ACC112 (cell line): ENCODE data around the gene C5AR1.
"Not testable (repeated sequence)": the region's sequence is repeated elsewhere in the genome, so short reads cannot be mapped to it uniquely, and the experiment has no call there.

Experiments used
- H2AFZ ChIP-seq: fragments of 200-600 bp; sonication (generic); one replicate; pipeline ENCODE4 v1.6.0; 2017; ENCODE audit warnings: antibody characterized with exemption, low read length; ENCODE audit not compliant: unreplicated experiment
- H3K27ac ChIP-seq: fragments of 200-600 bp; sonication (generic); 2 replicates; pipeline ENCODE4 v1.5.1; 2014; ENCODE audit warnings: low read depth, mild to moderate bottlenecking, antibody characterized with exemption, low read length, moderate library complexity
- H3K27me3 ChIP-seq: fragments of 200-600 bp; sonication (generic); 2 replicates; pipeline ENCODE4 v1.6.1; 2014; ENCODE audit warnings: mild to moderate bottlenecking, antibody characterized with exemption, low read length, moderate library complexity, mixed read lengths; ENCODE audit not compliant: insufficient read depth
- H3K36me3 ChIP-seq: fragments of 200-600 bp; sonication (generic); 2 replicates; pipeline ENCODE4 v1.6.1; 2016; ENCODE audit warnings: mild to moderate bottlenecking, antibody characterized with exemption, low read length, moderate library complexity, mixed read lengths; ENCODE audit not compliant: insufficient read depth
- H3K4me1 ChIP-seq: fragments of 200-600 bp; sonication (generic); one replicate; pipeline ENCODE4 v1.6.1; 2016; ENCODE audit warnings: low read length, mixed read lengths; ENCODE audit not compliant: insufficient read depth, unreplicated experiment, control insufficient read depth
- H3K4me3 ChIP-seq: fragments of 200-600 bp; sonication (generic); 2 replicates; pipeline ENCODE4 v1.5.1; 2014; ENCODE audit warnings: mild to moderate bottlenecking, low read depth, low read length
- H3K79me2 ChIP-seq: fragments of 200-600 bp; sonication (generic); one replicate; pipeline ENCODE4 v1.6.0; 2016; ENCODE audit warnings: low read length; ENCODE audit not compliant: control insufficient read depth, unreplicated experiment, insufficient read depth

Gene C5AR1

GRCh38 chr19:47272448-47273312 lies 37.0 kb upstream of the C5AR1 start:
- no peaks in the 10 kb centered on the region for H3K27me3 ChIP-seq
- peaks cover 18% of the 10 kb centered on the region for H3K4me1 ChIP-seq
- no peak overlapping the region for H2AFZ ChIP-seq
- H3K27ac ChIP-seq: peak overlapping the region; percentile 95
- peak overlapping the region; percentile 83 for H3K4me3 ChIP-seq
- H3K36me3 ChIP-seq: no peaks in the 10 kb centered on the region
- H3K79me2 ChIP-seq: no peaks in the 10 kb centered on the region

DNA sequence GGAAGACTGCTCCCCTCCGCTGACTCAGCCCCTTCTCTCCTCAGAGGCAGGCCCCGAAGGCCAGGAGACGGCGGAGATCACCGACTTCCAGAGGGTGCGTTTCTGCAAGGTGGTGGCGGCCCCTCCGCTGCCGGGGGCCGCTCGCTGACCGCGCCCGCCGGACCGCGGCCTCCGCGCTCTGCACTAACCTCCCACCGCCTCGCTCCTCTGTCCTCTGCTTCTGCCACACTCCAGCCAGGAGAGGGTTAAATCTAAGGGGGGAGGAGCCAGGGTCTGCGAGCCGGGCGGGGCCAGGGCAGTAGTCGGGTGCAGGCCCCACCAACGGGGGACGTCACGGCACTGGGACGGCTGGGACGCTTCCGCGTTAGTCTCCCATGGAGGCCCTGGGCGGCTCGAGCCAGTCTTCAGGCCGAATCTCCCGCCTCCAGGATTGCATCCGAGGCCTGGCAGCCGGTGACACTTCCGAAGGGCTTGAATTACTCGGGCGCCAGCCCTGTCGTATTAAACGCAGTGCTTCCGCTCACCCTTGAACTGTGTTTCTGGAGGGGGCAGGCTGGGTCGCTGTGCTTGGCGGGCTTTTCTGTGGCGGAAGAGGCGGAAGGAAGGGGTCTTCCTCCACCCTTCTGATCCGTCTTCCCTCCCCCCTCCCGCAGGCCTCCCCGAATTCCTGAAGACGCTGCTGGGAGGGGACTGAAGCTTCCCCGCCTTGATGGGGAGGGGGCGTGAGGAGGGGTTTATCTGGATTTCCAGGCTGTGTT lies 36.2 kb upstream of the C5AR1 start:
- Histone ChIP-seq H3K79me2 (no peaks in the 10 kb centered on the region), H3K27me3 (no peaks in the 10 kb centered on the region), H2AFZ (no peak overlapping the region), H3K4me3 (peak overlapping the region; percentile 83), H3K4me1 (peaks cover 20% of the 10 kb centered on the region), H3K36me3 (no peaks in the 10 kb centered on the region), H3K27ac (peak overlapping the region; percentile 95)

DNA sequence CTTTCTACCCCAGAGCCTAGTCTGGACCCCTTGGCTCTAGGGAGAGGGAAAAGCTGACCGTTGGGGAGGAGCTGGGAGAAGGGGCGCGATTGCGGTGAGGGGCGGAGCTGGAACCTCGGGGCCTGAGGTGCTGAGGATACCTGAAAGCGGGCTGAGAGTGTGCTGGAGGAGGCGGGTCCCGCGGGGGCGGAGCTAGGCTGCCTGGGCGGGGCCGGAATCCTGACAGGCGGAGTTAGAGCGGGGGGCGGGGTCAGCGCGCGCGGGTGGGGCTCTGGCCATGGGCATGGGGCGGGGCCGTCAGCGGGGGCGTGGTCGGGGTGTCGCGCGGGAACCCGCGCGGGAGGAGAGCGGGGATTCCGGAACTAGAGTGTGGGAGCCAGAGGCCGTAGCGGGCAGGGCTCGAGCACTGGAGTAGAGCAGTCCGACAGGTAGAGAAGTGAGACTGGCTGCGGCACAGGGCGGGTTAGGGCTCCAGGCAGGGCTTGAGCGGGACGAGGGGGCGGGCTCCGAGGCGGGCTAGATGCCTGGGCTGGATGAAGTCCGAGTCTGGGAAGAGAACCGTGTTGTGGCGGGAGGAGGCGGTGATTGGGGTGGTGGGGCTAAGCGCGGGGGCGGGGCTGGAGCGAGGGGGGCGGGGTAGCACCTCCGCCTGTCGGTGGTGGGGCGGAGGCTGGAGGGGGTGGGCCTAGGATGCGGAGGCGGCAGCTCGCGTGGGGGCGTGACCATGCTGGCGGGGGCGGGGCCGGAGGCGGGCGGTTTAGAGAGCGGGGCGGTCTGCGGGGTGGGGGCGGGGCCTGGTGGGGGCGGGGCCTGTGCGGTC lies 35.4 kb upstream of the C5AR1 start, which contains the start of gene INAFM1:
Gene INAFM1 (plus strand): TSS at position 815 of the 820 bp plus-strand sequence. CDS start 35 bp downstream, outside the sequence.
- Histone ChIP-seq H3K4me3 (peak within 1 kb of the TSS; percentile 83), H3K27me3 (no peaks in the 10 kb centered on the region), H3K27ac (peak within 1 kb of the TSS; percentile 95), H3K4me1 (peaks cover 20% of the 10 kb centered on the region), H3K36me3 (no peaks in the 10 kb centered on the region), H2AFZ (no peak within 1 kb of the TSS), H3K79me2 (no peaks in the 10 kb centered on the region)

DNA sequence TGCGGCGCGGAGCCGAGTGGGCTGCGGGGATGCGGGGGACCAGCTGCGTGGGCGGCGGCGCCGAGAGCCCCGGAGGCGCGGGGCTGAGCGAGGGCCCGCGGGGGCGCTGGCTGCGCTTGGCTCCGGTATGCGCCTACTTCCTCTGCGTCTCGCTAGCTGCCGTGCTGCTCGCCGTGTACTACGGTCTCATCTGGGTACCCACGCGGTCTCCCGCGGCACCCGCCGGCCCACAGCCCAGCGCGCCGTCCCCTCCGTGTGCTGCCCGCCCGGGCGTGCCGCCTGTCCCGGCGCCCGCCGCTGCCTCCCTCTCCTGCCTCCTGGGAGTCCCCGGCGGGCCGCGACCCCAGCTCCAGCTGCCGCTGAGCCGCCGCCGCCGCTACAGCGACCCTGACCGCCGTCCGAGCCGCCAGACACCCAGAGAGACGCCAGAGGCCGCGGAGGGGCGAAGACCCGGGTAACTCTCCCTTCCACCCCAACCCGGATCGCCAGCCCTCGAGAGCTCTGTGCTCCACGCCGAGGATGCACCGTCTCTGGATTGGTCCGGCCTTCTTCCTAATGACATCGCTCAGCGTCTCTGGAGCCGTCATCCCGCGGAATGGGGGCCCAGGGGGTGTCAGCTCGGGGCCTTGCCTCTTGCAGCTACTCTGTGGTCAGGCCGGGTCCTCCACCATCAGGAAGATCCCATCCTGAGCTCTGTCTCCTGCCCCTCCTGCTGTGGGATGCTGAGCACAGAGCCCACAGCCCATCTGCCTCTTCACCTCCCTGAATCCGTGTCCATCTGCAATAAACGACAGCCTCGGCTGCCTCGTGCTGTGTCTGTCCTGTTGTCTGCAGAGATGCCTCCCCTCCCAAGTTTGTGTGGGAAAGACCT lies 34.5 kb upstream of the C5AR1 start:
- peak overlapping the region; percentile 51 for H3K27ac ChIP-seq
- H3K36me3 ChIP-seq: no peaks in the 10 kb centered on the region
- no peak overlapping the region for H2AFZ ChIP-seq
- no peaks in the 10 kb centered on the region for H3K27me3 ChIP-seq
- peaks cover 20% of the 10 kb centered on the region for H3K4me1 ChIP-seq
- H3K4me3 ChIP-seq: peak overlapping the region; percentile 74
- H3K79me2 ChIP-seq: no peaks in the 10 kb centered on the region

GRCh38 chr19:47275791-47276461 lies 33.7 kb upstream of the C5AR1 start:
- Histone ChIP-seq H3K79me2 (no peaks in the 10 kb centered on the region), H3K4me3 (peak overlapping the region; percentile 74), H3K27me3 (no peaks in the 10 kb centered on the region), H3K4me1 (peaks cover 20% of the 10 kb centered on the region), H3K36me3 (no peaks in the 10 kb centered on the region), H2AFZ (no peak overlapping the region), H3K27ac (peak overlapping the region; percentile 51)

- not testable (repeated sequence) for H2AFZ ChIP-seq, H3K27me3 ChIP-seq, H3K36me3 ChIP-seq, H3K79me2 ChIP-seq, H3K4me3 ChIP-seq
- H3K27ac ChIP-seq: peak overlapping the region; percentile 51; the same call in 1 of the 2 replicates
- peaks cover 20% of the 10 kb centered on the region for H3K4me1 ChIP-seq
Observed at GRCh38 chr19:47276513-47276912, 33.1 kb upstream of the C5AR1 start.

DNA sequence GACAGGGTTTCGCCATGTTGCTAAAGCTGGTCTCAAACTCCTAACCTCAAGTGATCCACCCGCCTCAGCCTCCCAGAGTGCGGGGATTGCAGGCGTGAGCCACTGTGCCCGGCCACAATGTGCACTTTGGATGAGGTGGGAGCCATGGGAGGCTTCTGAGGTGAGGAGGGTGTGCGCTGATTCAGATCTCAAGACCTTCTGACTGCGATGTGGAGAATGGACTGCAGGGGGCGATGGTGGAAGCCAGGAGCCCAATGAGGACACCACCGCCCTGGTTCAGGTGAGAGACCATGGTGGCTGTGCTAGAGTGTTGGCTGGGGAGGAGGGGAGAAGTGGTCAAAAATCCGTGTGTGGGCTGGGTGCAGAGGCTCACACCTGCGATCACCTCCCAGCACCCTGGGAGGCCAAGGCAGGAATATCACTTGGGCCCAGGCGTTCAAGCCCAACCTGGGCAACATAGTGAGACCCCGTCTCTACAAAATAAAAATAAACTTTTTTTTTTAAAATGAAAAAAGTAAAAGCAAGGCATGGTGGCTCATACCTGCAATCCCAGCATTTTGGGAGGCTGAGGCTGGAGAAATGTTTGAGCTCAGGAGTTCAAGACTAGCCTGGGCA lies 29.4 kb upstream of the C5AR1 start:
- Histone ChIP-seq H3K27ac (no peak overlapping the region), H3K27me3 (no peaks in the 10 kb centered on the region), H3K4me3 (no peak overlapping the region), H3K79me2 (no peaks in the 10 kb centered on the region), H3K4me1 (peaks cover 17% of the 10 kb centered on the region), H3K36me3 (no peaks in the 10 kb centered on the region), H2AFZ (no peak overlapping the region)

DNA sequence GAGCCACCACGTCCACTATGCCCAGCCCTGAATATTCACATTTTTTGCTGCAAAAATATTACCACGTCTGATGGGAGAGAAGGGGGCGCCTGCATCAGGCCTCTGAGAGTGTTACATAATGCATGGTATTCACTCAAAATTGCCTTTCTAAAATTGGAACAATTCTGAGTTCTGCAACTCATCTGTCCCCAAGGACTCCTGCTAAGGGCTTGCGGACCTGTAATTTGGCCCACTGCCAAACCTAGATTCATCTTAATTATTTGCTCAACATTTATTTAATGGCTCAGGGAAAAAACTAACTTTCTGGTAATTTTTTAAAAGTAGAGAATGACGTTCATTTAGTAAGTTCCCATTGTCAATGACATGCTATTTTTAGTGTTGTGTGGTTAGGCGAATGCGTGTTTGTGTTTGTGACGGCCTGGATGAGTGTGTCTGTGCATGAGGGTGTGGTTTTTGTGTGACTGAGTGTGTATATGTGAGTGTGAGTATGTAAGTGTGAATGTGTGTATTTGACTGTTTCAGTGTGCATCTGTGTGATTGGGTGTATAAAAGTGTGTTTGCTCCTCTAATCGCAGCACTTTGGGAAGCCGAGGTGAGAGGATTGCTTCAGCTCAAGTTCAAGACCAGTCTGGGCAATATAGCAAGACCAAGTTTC lies 26.1 kb upstream of the C5AR1 start:
- no peak overlapping the region for H3K4me3 ChIP-seq
- H3K27me3 ChIP-seq: no peaks in the 10 kb centered on the region
- no peaks in the 10 kb centered on the region for H3K4me1 ChIP-seq
- no peaks in the 10 kb centered on the region for H3K36me3 ChIP-seq
- H3K27ac ChIP-seq: no peak overlapping the region
- no peaks in the 10 kb centered on the region for H3K79me2 ChIP-seq
- H2AFZ ChIP-seq: no peak overlapping the region
